Uterus (tissue), 4 donors: Measurements from ENCODE around the gene RBM47. TPM values are rescaled to one million over a fixed set of nuclear protein-coding genes. Genes with fewer than 3 reads are reported as not detected.

Experiments used
- DNase-seq, 2 donors: peaks; one replicate each; pipeline ENCODE4 v3.0.0-alpha.2; 2019 to 2020
- H3K27ac ChIP-seq, 2 donors: fragments of 200-600 bp; sonication (generic); 1 replicate in 1 of 2; 2 replicates in 1 of 2; pipeline ENCODE4 v1.5.1; 2016 to 2018
- H3K27me3 ChIP-seq, 2 donors: fragments of 200-600 bp; sonication (generic); one replicate each; pipeline ENCODE4 v1.5.1; 2018 to 2019; ENCODE audit warnings: control low read depth in 1 of 2
- H3K36me3 ChIP-seq, 2 donors: fragments of 200-600 bp; sonication (generic); one replicate each; pipeline ENCODE4 v1.5.1; 2019; ENCODE audit warnings: control low read depth in 1 of 2
- H3K4me1 ChIP-seq, 2 donors: fragments of 200-600 bp; sonication (generic); one replicate each; pipeline ENCODE4 v1.5.1; 2018 to 2019; ENCODE audit warnings: control low read depth in 1 of 2
- H3K4me3 ChIP-seq, 2 donors: fragments of 200-600 bp; sonication (generic); 1 replicate in 1 of 2; 2 replicates in 1 of 2; pipeline ENCODE4 v1.5.1; 2018 to 2019; ENCODE audit warnings: mild to moderate bottlenecking in 1 of 2
- H3K9me3 ChIP-seq, 2 donors: fragments of 200-600 bp; sonication (generic); one replicate each; pipeline ENCODE4 v1.5.1; 2019; ENCODE audit warnings: control low read depth in 1 of 2
- CTCF ChIP-seq, 4 experiments: fragments of 200-600 bp in 2 of 4; fragments of 450-650 bp in 2 of 4; sonication (generic) in 2 of 4; IDR thresholded peaks; one replicate each; pipeline ENCODE4 v1.5.1; 2016 to 2019; ENCODE audit warnings: antibody characterized with exemption in 4 of 4, mild to moderate bottlenecking in 2 of 4, moderate library complexity in 1 of 4
- POLR2A ChIP-seq, 2 donors: fragments of 450-650 bp; IDR thresholded peaks; one replicate each; pipeline ENCODE4 v1.6.1; 2016; ENCODE audit warnings: antibody characterized with exemption in 2 of 2, mild to moderate bottlenecking in 1 of 2, moderate library complexity in 1 of 2
- intact Hi-C: fragments of 100-400 bp; cut with DNase I; formaldehyde crosslinking; loops from one replicate; pipeline ENCODE4 v1.15.1; 2023; ENCODE audit warnings: low total_unique reads
- total RNA-seq, 4 donors: library from RNA; depleted of rRNA in 3 of 4; stranded (reverse); fragments of >200 nt in 3 of 4; gene quantifications; one replicate each; pipeline versions ENCODE4 v1.1.0 to v1.2.4, GENCODE V29; 2014 to 2023
- donor health status: DM: yes; HTN: yes; CAD: no.

The RBM47 gene
- total RNA-seq, 4 donors from 2014 or later, result 3.8 to 22.3 (median 6.8) TPM

GRCh38 chr4:40626183-40626990, 3.3 kb downstream of the RBM47 start:
- intact Hi-C loops, result no loop called here
- Histone ChIP-seq H3K36me3 (no peaks in the 10 kb centered on the region), H3K27me3 (no peaks in the 10 kb centered on the region), H3K27ac (no peak overlapping the region), H3K4me3 (no peak overlapping the region), H3K4me1 (no peaks in the 10 kb centered on the region), H3K9me3 (no peaks in the 10 kb centered on the region)
- no peak for TF ChIP-seq CTCF (IDR thresholded peaks at IDR 0.05)
- TF ChIP-seq POLR2A (IDR thresholded peaks at IDR 0.05), result no peak
- no peak for DNase-seq

- TF ChIP-seq POLR2A (IDR thresholded peaks at IDR 0.05) (no peak), CTCF (IDR thresholded peaks at IDR 0.05) (no peak)
- H3K4me3 ChIP-seq, result no peak overlapping the region
- no peaks in the 10 kb centered on the region for H3K4me1 ChIP-seq
- no peak for DNase-seq
- H3K27ac ChIP-seq, result no peak overlapping the region
- intact Hi-C loops, result no loop called here
- no peaks in the 10 kb centered on the region for H3K9me3 ChIP-seq
- no peaks in the 10 kb centered on the region for H3K27me3 ChIP-seq
- H3K36me3 ChIP-seq, result no peaks in the 10 kb centered on the region
Measured at GRCh38 chr4:40623707-40624106, 6.0 kb downstream of the RBM47 start.

- intact Hi-C loops, result no loop called here
- H3K27ac ChIP-seq, result no peak overlapping the region
- H3K9me3 ChIP-seq, result no peaks in the 10 kb centered on the region
- H3K36me3 ChIP-seq, result no peaks in the 10 kb centered on the region
- no peaks in the 10 kb centered on the region for H3K27me3 ChIP-seq
- H3K4me3 ChIP-seq, result no peak overlapping the region
- no peaks in the 10 kb centered on the region for H3K4me1 ChIP-seq
- no peak for DNase-seq
- TF ChIP-seq CTCF (IDR thresholded peaks at IDR 0.05) (no peak), POLR2A (IDR thresholded peaks at IDR 0.05) (no peak)
Measured at GRCh38 chr4:40622913-40623312, 6.8 kb downstream of the RBM47 start.

- H3K4me3 ChIP-seq, result no peak overlapping the region
- no peaks in the 10 kb centered on the region for H3K4me1 ChIP-seq
- DNase-seq, result peak; percentile 20 to 30
- H3K9me3 ChIP-seq, result no peaks in the 10 kb centered on the region
- intact Hi-C loops, result no loop called here
- TF ChIP-seq POLR2A (IDR thresholded peaks at IDR 0.05) (no peak), CTCF (IDR thresholded peaks at IDR 0.05) (no peak)
- no peaks in the 10 kb centered on the region for H3K27me3 ChIP-seq
- H3K36me3 ChIP-seq, result no peaks in the 10 kb centered on the region
- no peak overlapping the region for H3K27ac ChIP-seq
Measured at GRCh38 chr4:40621592-40622512, 7.8 kb downstream of the RBM47 start.

GRCh38 chr4:40621229-40621591, 8.5 kb downstream of the RBM47 start:
- no peaks in the 10 kb centered on the region for H3K4me1 ChIP-seq
- H3K9me3 ChIP-seq, result no peaks in the 10 kb centered on the region
- TF ChIP-seq CTCF (IDR thresholded peaks at IDR 0.05) (no peak), POLR2A (IDR thresholded peaks at IDR 0.05) (no peak)
- no peaks in the 10 kb centered on the region for H3K27me3 ChIP-seq
- no peak for DNase-seq
- intact Hi-C loops, result no loop called here
- no peaks in the 10 kb centered on the region for H3K36me3 ChIP-seq
- no peak overlapping the region for H3K4me3 ChIP-seq
- no peak overlapping the region for H3K27ac ChIP-seq
